Karpas-422 (cell line): ENCODE results near the gene RIPOR3. TPM values are rescaled to one million over a fixed set of nuclear protein-coding genes. Genes with fewer than 3 reads are reported as not detected.

Source experiments
- DNase-seq: peaks from one replicate; pipeline ENCODE4 v3.0.0-alpha.2; 2015
- H2AFZ ChIP-seq: fragments of 200-600 bp; sonication (generic); 2 replicates; pipeline ENCODE4 v1.6.1; 2014; ENCODE audit warnings: antibody characterized with exemption, low read length, mixed read lengths
- H3K27ac ChIP-seq: fragments of 200-600 bp; sonication (generic); 2 replicates; pipeline ENCODE4 v1.5.1; 2014; ENCODE audit warnings: mild to moderate bottlenecking, low read length, moderate library complexity
- H3K27me3 ChIP-seq: fragments of 200-600 bp; sonication (generic); 2 replicates; pipeline ENCODE4 v1.6.1; 2014; ENCODE audit warnings: low read length, mixed read lengths
- H3K36me3 ChIP-seq: fragments of 200-600 bp; sonication (generic); 2 replicates; pipeline ENCODE4 v1.6.1; 2014; ENCODE audit warnings: low read length, mixed read lengths; ENCODE audit not compliant: insufficient read depth
- H3K4me1 ChIP-seq: fragments of 200-600 bp; sonication (generic); 2 replicates; pipeline ENCODE4 v1.6.1; 2014; ENCODE audit warnings: mild to moderate bottlenecking, low read length, mixed read lengths
- H3K4me2 ChIP-seq: fragments of 200-600 bp; sonication (generic); 2 replicates; pipeline ENCODE4 v1.6.1; 2014; ENCODE audit warnings: low read length, low read depth, mild to moderate bottlenecking; ENCODE audit not compliant: poor library complexity, severe bottlenecking
- H3K4me3 ChIP-seq: fragments of 200-600 bp; sonication (generic); 2 replicates; pipeline ENCODE4 v1.5.1; 2014; ENCODE audit warnings: mild to moderate bottlenecking, antibody characterized with exemption, low read length, mixed read lengths
- H3K79me2 ChIP-seq: fragments of 200-600 bp; sonication (generic); 2 replicates; pipeline ENCODE4 v1.6.1; 2014; ENCODE audit warnings: mild to moderate bottlenecking, low read length, mixed read lengths
- H3K9ac ChIP-seq: fragments of 200-600 bp; sonication (generic); 2 replicates; pipeline ENCODE4 v1.6.0; 2014; ENCODE audit warnings: low read length
- H3K9me2 ChIP-seq: fragments of 200-600 bp; sonication (generic), shearing (Covaris generic); replicated peaks from 2 replicates; pipeline ENCODE4 v1.6.0; 2014; ENCODE audit warnings: mild to moderate bottlenecking, low read length, moderate library complexity; ENCODE audit not compliant: insufficient read depth
- H3K9me3 ChIP-seq: fragments of 300-700, 200-600 bp; sonication (generic); 2 replicates; pipeline ENCODE4 v1.6.1; 2014; ENCODE audit warnings: low read length, mixed read lengths
- H4K20me1 ChIP-seq: fragments of 200-600 bp; sonication (generic); 2 replicates; pipeline ENCODE4 v1.6.1; 2014; ENCODE audit warnings: mild to moderate bottlenecking, antibody characterized with exemption, low read length, low read depth; ENCODE audit not compliant: insufficient read depth
- total RNA-seq: library from RNA; depleted of rRNA; stranded (reverse); fragments of >200 nt; shearing (Covaris generic); gene quantifications from 2 replicates; pipeline ENCODE4 v1.2.3, GENCODE V29; 2014; ENCODE audit warnings: low replicate concordance

The RIPOR3 gene
- total RNA-seq, 1 experiment from 2014 or later = not detected

GRCh38 chr20:50713657-50714101 lies 22.3 kb upstream of the RIPOR3 start:
- no peak overlapping the region for H3K9ac ChIP-seq
- H2AFZ ChIP-seq = no peak overlapping the region
- H3K36me3 ChIP-seq = no peaks in the 10 kb centered on the region
- H3K4me1 ChIP-seq = no peaks in the 10 kb centered on the region
- H4K20me1 ChIP-seq = no peaks in the 10 kb centered on the region
- no peak overlapping the region for H3K4me2 ChIP-seq
- DNase-seq = no peak
- no peak overlapping the region for H3K27ac ChIP-seq
- H3K4me3 ChIP-seq = no peak overlapping the region
- H3K9me3 ChIP-seq = no peaks in the 10 kb centered on the region
- no peaks in the 10 kb centered on the region for H3K27me3 ChIP-seq
- no peaks in the 10 kb centered on the region for H3K9me2 ChIP-seq
- H3K79me2 ChIP-seq = no peaks in the 10 kb centered on the region

- Histone ChIP-seq H3K9ac (no peak overlapping the region), H2AFZ (no peak overlapping the region)
These were observed 21.7 kb upstream of the RIPOR3 start for GRCh38 chr20:50712771-50713656.

GRCh38 chr20:50711113-50711825 lies 19.9 kb upstream of the RIPOR3 start:
- Histone ChIP-seq H3K79me2 (no peaks in the 10 kb centered on the region), H3K36me3 (no peaks in the 10 kb centered on the region), H3K27ac (no peak overlapping the region), H2AFZ (no peak overlapping the region), H3K4me1 (no peaks in the 10 kb centered on the region), H3K27me3 (no peaks in the 10 kb centered on the region), H4K20me1 (no peaks in the 10 kb centered on the region), H3K9ac (no peak overlapping the region), H3K9me3 (no peaks in the 10 kb centered on the region), H3K9me2 (no peaks in the 10 kb centered on the region), H3K4me3 (no peak overlapping the region), H3K4me2 (no peak overlapping the region)
- no peak for DNase-seq

More at GRCh38 chr20:50712771-50713656, 21.7 kb upstream of the RIPOR3 start:
- H3K9me3 ChIP-seq = no peaks in the 10 kb centered on the region
- H3K36me3 ChIP-seq = no peaks in the 10 kb centered on the region
- no peak for DNase-seq
- no peak overlapping the region for H3K4me2 ChIP-seq
- no peaks in the 10 kb centered on the region for H4K20me1 ChIP-seq
- no peaks in the 10 kb centered on the region for H3K79me2 ChIP-seq
- H3K9me2 ChIP-seq = no peaks in the 10 kb centered on the region
- H3K27me3 ChIP-seq = no peaks in the 10 kb centered on the region
- no peaks in the 10 kb centered on the region for H3K4me1 ChIP-seq
- H3K4me3 ChIP-seq = no peak overlapping the region
- H3K27ac ChIP-seq = no peak overlapping the region

- Histone ChIP-seq H3K4me1 (no peaks in the 10 kb centered on the region), H3K9me2 (no peaks in the 10 kb centered on the region), H3K79me2 (no peaks in the 10 kb centered on the region), H3K9me3 (no peaks in the 10 kb centered on the region), H3K27me3 (no peaks in the 10 kb centered on the region), H3K9ac (no peak overlapping the region), H3K4me2 (no peak overlapping the region), H2AFZ (no peak overlapping the region), H3K36me3 (no peaks in the 10 kb centered on the region), H4K20me1 (no peaks in the 10 kb centered on the region), H3K4me3 (no peak overlapping the region), H3K27ac (no peak overlapping the region)
- DNase-seq = no peak
These were observed 19.2 kb upstream of the RIPOR3 start for GRCh38 chr20:50710492-50711063.

- Histone ChIP-seq H4K20me1 (no peaks in the 10 kb centered on the region), H3K36me3 (no peaks in the 10 kb centered on the region), H3K27ac (no peak overlapping the region), H3K79me2 (no peaks in the 10 kb centered on the region), H3K9me3 (no peaks in the 10 kb centered on the region), H3K4me3 (no peak overlapping the region), H3K9ac (no peak overlapping the region), H3K4me2 (no peak overlapping the region), H3K4me1 (no peaks in the 10 kb centered on the region), H2AFZ (no peak overlapping the region), H3K9me2 (no peaks in the 10 kb centered on the region), H3K27me3 (no peaks in the 10 kb centered on the region)
- no peak for DNase-seq
These were observed 18.3 kb upstream of the RIPOR3 start for GRCh38 chr20:50709636-50709973.

GRCh38 chr20:50708845-50709635 lies 17.7 kb upstream of the RIPOR3 start:
- no peaks in the 10 kb centered on the region for H3K4me1 ChIP-seq
- H3K4me2 ChIP-seq = no peak overlapping the region
- no peaks in the 10 kb centered on the region for H3K9me3 ChIP-seq
- no peak overlapping the region for H2AFZ ChIP-seq
- no peaks in the 10 kb centered on the region for H3K36me3 ChIP-seq
- H3K9me2 ChIP-seq = no peaks in the 10 kb centered on the region
- H3K79me2 ChIP-seq = no peaks in the 10 kb centered on the region
- no peak overlapping the region for H3K27ac ChIP-seq
- H4K20me1 ChIP-seq = no peaks in the 10 kb centered on the region
- no peak for DNase-seq
- no peak overlapping the region for H3K9ac ChIP-seq
- H3K27me3 ChIP-seq = no peaks in the 10 kb centered on the region
- H3K4me3 ChIP-seq = no peak overlapping the region

- no peak overlapping the region for H2AFZ ChIP-seq
- H3K4me2 ChIP-seq = no peak overlapping the region
These were observed 13.6 kb upstream of the RIPOR3 start for GRCh38 chr20:50704971-50705370.

More at GRCh38 chr20:50704971-50705370, 13.6 kb upstream of the RIPOR3 start:
- Histone ChIP-seq H3K9me3 (no peaks in the 10 kb centered on the region), H3K79me2 (no peaks in the 10 kb centered on the region), H3K9ac (no peak overlapping the region), H3K9me2 (no peaks in the 10 kb centered on the region), H3K36me3 (no peaks in the 10 kb centered on the region), H3K27me3 (no peaks in the 10 kb centered on the region), H3K27ac (no peak overlapping the region), H3K4me1 (no peaks in the 10 kb centered on the region), H4K20me1 (no peaks in the 10 kb centered on the region), H3K4me3 (no peak overlapping the region)
- no peak for DNase-seq
